WERI-Rb-1 (cell line): ENCODE results near the gene CEL.
A peak's percentile ranks its signal among the peaks of the same experiment; 100 is the strongest.

Experiments used
- DNase-seq: peaks from one replicate; pipeline ENCODE4 v3.0.0-alpha.2; 2020
- H3K27ac ChIP-seq: fragments of 250-450 bp; sonication (Bioruptor Pico); 2 replicates; pipeline ENCODE4 v1.5.1; 2020; ENCODE audit warnings: mild to moderate bottlenecking, moderate library complexity
- H3K27me3 ChIP-seq: fragments of 250-450 bp; sonication (Bioruptor Pico); 2 replicates; pipeline ENCODE4 v1.5.1; 2021; ENCODE audit warnings: mild to moderate bottlenecking, low read depth, moderate library complexity; ENCODE audit not compliant: insufficient read depth, severe bottlenecking
- H3K36me3 ChIP-seq: fragments of 250-450 bp; sonication (Bioruptor Pico); 2 replicates; pipeline ENCODE4 v1.5.1; 2020; ENCODE audit warnings: mild to moderate bottlenecking, moderate library complexity
- H3K4me3 ChIP-seq: 2 replicates; pipeline ENCODE4 v1.5.1; 2011; ENCODE audit warnings: low read depth, mild to moderate bottlenecking, control low read depth, low read length
- H3K9me3 ChIP-seq: fragments of 250-450 bp; sonication (Bioruptor Pico); 2 replicates; pipeline ENCODE4 v1.5.1; 2021; ENCODE audit warnings: mild to moderate bottlenecking, moderate library complexity; ENCODE audit not compliant: severe bottlenecking
- TF ChIP-seq, protein P1 (sequence below): IDR thresholded peaks from 2 replicates; pipeline ENCODE4 v1.5.1; 2011; ENCODE audit warnings: low read depth, mild to moderate bottlenecking, control low read depth, inconsistent platforms, low read length

The CEL gene

DNA sequence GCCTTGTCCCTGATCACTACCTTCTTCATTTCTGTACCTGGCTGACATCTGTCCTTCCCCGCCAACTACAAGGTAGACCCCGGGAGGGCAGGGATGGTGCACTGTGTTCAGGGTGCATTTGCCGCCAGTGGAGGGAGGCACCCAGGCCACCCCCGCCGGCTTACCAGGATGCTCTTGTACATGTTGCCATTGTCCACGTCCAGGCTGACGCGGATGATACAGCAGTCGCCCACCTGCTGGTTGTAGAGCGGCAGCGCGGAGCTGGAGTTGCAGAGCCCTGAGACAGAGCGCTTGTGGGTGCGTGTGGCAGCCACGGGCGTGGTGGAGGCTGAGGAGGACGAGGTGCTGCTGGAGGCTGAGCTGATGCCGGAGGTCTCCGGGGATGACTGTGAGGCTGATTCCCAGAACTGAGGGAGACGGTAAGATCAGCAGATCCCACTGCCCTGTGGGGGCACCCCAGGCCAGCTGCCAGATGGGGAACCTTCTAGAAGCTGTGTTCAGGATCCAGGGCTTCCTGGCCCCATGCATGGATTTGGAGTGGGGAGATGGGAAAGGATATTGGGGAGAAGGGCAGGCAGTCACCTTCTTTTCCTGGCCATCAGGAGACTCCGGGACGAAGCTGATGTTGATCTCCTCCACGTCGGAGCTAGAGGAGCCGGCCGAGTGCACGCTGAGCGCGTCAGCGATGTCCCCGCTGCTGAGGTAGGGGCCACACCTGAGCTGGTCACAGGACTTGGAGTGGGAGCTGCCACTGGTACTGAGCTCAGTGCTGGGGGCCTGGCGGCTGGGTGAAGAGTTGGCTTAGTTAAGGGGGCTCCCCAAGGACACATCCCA is 39.8 kb downstream of the CEL start:
- Histone ChIP-seq H3K27me3 (no peaks in the 10 kb centered on the region), H3K36me3 (peaks cover 97% of the 10 kb centered on the region), H3K9me3 (peaks cover 12% of the 10 kb centered on the region), H3K4me3 (no peak overlapping the region), H3K27ac (no peak overlapping the region)
- DNase-seq = no peak
- TF ChIP-seq, protein P1, sequence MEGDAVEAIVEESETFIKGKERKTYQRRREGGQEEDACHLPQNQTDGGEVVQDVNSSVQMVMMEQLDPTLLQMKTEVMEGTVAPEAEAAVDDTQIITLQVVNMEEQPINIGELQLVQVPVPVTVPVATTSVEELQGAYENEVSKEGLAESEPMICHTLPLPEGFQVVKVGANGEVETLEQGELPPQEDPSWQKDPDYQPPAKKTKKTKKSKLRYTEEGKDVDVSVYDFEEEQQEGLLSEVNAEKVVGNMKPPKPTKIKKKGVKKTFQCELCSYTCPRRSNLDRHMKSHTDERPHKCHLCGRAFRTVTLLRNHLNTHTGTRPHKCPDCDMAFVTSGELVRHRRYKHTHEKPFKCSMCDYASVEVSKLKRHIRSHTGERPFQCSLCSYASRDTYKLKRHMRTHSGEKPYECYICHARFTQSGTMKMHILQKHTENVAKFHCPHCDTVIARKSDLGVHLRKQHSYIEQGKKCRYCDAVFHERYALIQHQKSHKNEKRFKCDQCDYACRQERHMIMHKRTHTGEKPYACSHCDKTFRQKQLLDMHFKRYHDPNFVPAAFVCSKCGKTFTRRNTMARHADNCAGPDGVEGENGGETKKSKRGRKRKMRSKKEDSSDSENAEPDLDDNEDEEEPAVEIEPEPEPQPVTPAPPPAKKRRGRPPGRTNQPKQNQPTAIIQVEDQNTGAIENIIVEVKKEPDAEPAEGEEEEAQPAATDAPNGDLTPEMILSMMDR = no peak

DNA sequence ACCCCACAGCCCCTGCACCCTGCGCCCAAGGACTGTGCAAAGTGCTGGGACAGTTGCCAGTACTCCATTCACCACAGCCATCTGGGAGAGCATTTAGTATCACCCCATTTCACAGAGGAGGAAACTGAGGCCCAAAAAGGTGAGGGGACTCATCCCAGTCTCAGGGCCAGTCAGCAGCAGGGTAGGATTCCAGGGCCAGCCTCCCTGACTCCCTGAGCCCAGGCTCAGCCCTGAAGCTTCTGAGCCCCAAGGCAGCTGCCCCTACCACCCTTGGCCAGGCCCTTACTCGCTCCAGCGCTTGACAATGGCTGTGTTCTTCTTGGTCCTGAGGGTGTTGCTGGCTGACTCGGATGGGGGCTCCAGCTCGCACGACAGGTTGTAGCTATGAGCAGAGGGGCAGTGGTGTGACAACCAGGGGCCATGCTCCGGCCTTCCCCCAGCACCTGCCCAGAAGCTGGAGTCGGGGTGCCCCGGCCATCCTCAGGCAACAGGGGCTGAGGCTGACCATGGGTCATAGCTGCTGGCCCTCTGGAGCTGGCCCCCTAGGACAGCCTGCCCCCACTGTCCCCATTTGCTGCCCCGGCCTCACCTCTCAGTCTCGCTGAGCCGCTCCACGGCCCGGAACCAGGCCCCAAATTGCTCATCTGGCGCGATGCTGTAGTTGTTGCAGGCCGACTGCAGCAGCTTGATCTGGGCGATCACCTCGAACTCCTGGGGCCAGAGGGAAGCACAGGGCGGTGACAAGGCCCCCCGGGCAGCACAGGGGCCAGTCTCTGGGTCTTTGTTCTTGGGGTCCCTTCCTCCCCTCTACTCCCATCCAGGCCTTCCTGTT is 40.6 kb downstream of the CEL start:
- Histone ChIP-seq H3K27me3 (no peaks in the 10 kb centered on the region), H3K36me3 (peaks cover 97% of the 10 kb centered on the region), H3K4me3 (no peak overlapping the region), H3K27ac (peak overlapping the region; percentile 14; the same call in 1 of the 2 replicates), H3K9me3 (peaks cover 4% of the 10 kb centered on the region)
- DNase-seq = no peak
- TF ChIP-seq, protein P1 = no peak

DNA sequence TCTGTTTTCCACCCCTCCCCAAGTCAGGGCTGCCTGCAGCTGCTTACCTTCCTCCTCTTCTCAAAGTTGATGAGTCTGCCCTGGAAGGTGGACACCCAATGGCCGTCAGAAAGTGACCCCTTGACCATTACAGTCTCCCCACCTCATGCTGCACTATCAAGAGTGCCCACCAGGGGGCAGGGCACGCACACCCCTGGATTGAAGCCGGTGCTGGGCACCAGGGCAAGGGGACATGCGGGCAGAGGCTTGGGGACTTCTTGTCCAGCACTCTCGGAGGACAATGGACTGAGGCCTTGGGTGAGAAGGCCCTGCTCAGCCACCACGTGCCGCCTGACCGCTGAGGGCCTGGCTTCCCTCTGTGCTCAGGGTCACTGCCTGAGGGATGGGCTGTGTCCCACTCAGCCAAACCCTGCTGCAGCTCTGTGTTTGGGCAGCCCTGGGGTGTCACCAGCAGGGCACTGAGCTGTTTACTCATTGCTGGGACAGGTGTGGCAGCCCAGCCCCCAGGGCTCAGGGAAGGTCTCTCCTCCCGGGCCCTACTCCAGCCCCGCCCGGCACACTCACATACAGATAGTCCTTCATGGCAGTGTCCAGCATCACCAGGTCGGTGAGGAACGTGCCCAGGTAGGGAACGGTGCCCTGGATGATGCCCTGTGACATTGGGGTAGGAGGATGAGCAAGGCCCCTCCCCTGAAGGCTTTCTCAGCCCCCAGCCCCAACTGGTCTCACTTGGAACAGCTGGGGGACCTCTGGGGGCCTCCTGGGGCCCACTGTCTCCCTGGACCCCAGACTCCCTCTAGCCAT is 41.6 kb downstream of the CEL start:
- peaks cover 97% of the 10 kb centered on the region for H3K36me3 ChIP-seq
- peak overlapping the region; percentile 14 for H3K27ac ChIP-seq
- DNase-seq = peak; percentile 75
- TF ChIP-seq, protein P1 = peak; percentile 96
- H3K4me3 ChIP-seq = no peak overlapping the region
- no peaks in the 10 kb centered on the region for H3K9me3 ChIP-seq
- no peaks in the 10 kb centered on the region for H3K27me3 ChIP-seq

DNA sequence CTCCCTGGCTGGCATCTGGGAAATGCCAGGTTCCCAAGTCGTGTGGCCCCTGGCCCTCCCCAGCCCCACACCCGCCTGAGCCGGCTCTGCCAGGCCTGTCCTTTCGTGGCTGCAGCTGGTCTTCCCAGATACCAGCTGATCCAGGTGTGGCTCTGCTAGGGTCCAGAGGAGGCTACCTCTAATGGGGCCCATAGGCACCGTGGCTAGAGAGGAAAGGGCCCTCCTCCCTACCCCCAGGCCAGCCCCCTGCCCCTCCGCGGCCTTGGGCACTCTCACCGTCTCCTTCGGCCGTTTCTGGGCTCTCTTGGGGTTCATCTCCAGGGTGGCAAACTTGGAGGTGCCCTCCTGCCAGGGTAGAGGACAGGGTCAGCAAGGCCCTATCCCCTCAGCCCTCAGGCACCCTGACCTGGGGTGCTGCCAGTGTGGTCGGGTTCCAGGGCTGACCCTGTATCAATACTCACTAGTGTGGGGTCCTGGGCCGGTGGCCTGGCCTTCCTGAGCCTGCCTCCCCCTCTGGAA is 42.3 kb downstream of the CEL start:
- TF ChIP-seq, protein P1 = no peak
- no peak overlapping the region for H3K4me3 ChIP-seq
- peaks cover 97% of the 10 kb centered on the region for H3K36me3 ChIP-seq

DNA sequence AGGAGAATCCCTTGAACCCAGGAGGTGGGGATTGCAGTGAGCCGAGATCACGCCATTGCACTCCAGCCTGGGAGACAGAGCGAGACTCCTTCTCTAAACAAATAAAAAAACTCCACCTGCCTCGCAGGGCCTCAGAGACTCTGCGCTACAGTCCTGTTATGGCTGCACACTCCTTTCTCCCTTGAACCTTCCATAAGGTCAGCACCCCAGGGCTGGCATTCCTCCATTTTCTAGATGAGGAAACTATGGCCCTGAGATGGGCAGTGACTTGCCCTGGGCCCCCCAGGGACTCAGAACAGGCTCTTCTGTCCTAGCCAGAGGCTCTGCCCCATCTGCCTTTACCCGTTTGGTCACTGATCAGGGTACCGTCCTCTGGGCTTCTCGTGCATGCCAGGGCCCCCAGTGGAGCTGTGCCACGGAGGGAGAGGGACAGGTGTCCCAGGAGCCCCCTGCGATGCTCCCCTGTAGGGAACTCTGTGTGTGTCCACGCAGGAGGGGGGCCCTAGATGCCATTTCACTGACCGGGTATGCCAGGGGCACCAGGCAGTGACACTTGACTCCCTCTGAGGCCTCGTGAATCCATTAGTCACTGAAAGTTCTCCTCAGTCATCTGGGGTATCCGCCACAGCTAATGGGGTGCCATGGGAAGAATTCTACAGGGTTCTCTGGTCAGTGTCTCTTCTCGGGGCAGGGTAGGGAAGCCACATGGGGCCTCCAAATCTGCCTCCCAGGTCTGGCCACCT is 43.1 kb downstream of the CEL start:
- Histone ChIP-seq H3K9me3 (no peaks in the 10 kb centered on the region), H3K36me3 (peaks cover 97% of the 10 kb centered on the region), H3K4me3 (no peak overlapping the region), H3K27me3 (no peaks in the 10 kb centered on the region), H3K27ac (no peak overlapping the region; the same call in 1 of the 2 replicates)
- TF ChIP-seq, protein P1 = no peak
- DNase-seq = peak; percentile 7

More for the DNA sequence above, 42.3 kb downstream of the CEL start:
- no peak for DNase-seq
- H3K9me3 ChIP-seq = no peaks in the 10 kb centered on the region
- H3K27ac ChIP-seq = no peak overlapping the region; the same call in 1 of the 2 replicates
- no peaks in the 10 kb centered on the region for H3K27me3 ChIP-seq
